ENCODE data around the gene IFITM5.
"Not testable (repeated sequence)": the region's sequence is repeated elsewhere in the genome, so short reads cannot be mapped to it uniquely, and the experiment has no call there.

The IFITM5 gene

DNA sequence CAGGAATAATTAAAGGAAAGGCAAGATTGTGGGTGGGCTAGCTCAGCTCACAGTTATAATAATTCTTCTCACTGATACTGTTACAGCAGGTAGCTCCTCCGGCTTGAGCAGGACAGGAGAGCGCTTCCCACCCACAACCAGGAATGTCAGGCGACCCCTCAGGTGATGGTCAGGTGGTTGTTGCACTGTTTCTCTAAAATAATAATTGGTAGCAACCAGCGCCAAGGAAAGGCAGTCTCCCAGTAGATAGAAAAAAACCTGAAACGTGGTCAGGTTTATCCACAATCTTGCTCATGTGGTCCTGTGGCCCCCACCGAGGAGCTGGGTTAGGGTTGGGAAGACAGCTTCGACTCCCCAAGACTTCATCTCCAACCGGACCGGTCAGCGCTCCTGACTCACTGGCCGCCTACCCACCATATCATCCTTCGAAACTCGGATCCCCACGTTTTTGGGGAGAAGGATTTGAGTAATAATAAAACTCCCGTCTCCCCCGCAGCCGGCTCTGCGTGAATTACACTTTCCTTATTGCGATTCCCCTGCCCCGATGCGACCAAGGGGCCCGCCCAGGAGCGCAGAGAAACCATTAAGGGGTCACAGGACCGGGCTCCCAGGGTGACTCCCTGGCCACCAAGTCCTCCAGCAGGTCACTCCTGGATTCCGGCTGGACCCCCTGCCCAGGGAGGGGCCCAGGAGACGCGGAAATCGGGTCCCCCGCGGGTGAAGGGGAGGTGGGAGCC is 18.5 kb upstream of the IFITM5 start:
- not testable (repeated sequence) for H3K27me3 ChIP-seq (ENCODE audit: low read depth, low read length); H3K79me2 ChIP-seq (ENCODE audit: low read length); H3K9ac ChIP-seq (ENCODE audit: low read length); H2AFZ ChIP-seq (ENCODE audit: low read depth, low read length); H4K20me1 ChIP-seq (ENCODE audit: insufficient read depth, low read length); H3K4me1 ChIP-seq (ENCODE audit: low read length); H3K27ac ChIP-seq (ENCODE audit: low read length); H3K9me3 ChIP-seq (ENCODE audit: insufficient read depth, low read length); H3K36me3 ChIP-seq (replicated peaks; ENCODE audit: low read depth, low read length)
- peak overlapping the region; percentile 32; the same call in 1 of the 2 replicates for H3K4me2 ChIP-seq (ENCODE audit: low read length)
- H3K4me3 ChIP-seq (ENCODE audit: low read length): peak overlapping the region; percentile 47; the same call in 1 of the 2 replicates

DNA sequence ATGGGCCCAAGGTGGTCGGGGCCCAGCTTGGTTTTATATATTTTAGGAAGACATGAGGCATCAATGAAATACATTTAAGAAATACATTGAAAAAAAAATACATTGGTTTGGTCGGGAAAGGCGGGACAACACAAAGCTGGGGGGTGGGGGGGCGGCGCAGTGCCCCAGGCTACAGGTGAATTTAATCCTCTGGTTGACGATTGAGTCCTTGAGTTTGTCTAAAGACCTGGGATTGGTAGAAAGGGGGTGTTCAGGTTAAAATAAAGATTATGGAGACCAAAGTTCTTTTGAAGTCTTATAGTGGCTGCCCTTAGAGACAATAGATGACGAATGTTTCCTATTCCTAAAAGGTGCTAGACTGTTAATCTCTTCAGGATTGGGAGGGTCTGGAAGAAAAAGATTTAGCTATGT is 17.6 kb upstream of the IFITM5 start:
- Histone ChIP-seq H3K4me2 (ENCODE audit: low read length) (no peak overlapping the region), H3K4me3 (ENCODE audit: low read length) (no peak overlapping the region), H3K27me3 (ENCODE audit: low read depth, low read length) (0 out of 2 replicates have a peak, but pooled peaks cover 3% of the 10 kb centered on the region), H3K4me1 (ENCODE audit: low read length) (peaks cover 4% of the 10 kb centered on the region), H3K9me3 (ENCODE audit: insufficient read depth, low read length) (no peaks in the 10 kb centered on the region), H3K79me2 (ENCODE audit: low read length) (no peaks in the 10 kb centered on the region), H3K9ac (ENCODE audit: low read length) (no peak overlapping the region), H3K36me3 (replicated peaks; ENCODE audit: low read depth, low read length) (no peaks in the 10 kb centered on the region), H3K27ac (ENCODE audit: low read length) (no peak overlapping the region), H2AFZ (ENCODE audit: low read depth, low read length) (no peak overlapping the region), H4K20me1 (ENCODE audit: insufficient read depth, low read length) (no peaks in the 10 kb centered on the region)
- TF ChIP-seq CTCF (IDR thresholded peaks at IDR 0.05; ENCODE audit: low read depth, low read length): no peak
- no peak for TF ChIP-seq EZH2phosphoT487 (IDR thresholded peaks at IDR 0.05; ENCODE audit: low read depth)

GRCh38 chr11:316031-316701 is 16.8 kb upstream of the IFITM5 start:
- no peak overlapping the region for H3K9ac ChIP-seq (ENCODE audit: low read length)
- H3K4me3 ChIP-seq (ENCODE audit: low read length): no peak overlapping the region
- 0 out of 2 replicates have a peak, but pooled peaks cover 3% of the 10 kb centered on the region for H3K27me3 ChIP-seq (ENCODE audit: low read depth, low read length)
- no peaks in the 10 kb centered on the region for H3K36me3 ChIP-seq (replicated peaks; ENCODE audit: low read depth, low read length)
- no peaks in the 10 kb centered on the region for H3K79me2 ChIP-seq (ENCODE audit: low read length)
- no peak overlapping the region for H3K4me2 ChIP-seq (ENCODE audit: low read length)
- no peaks in the 10 kb centered on the region for H4K20me1 ChIP-seq (ENCODE audit: insufficient read depth, low read length)
- peaks cover 8% of the 10 kb centered on the region for H3K4me1 ChIP-seq (ENCODE audit: low read length)
- H2AFZ ChIP-seq (ENCODE audit: low read depth, low read length): no peak overlapping the region
- no peaks in the 10 kb centered on the region for H3K9me3 ChIP-seq (ENCODE audit: insufficient read depth, low read length)
- TF ChIP-seq CTCF (IDR thresholded peaks at IDR 0.05; ENCODE audit: low read depth, low read length): no peak
- TF ChIP-seq EZH2phosphoT487 (IDR thresholded peaks at IDR 0.05; ENCODE audit: low read depth): no peak
- H3K27ac ChIP-seq (ENCODE audit: low read length): no peak overlapping the region

DNA sequence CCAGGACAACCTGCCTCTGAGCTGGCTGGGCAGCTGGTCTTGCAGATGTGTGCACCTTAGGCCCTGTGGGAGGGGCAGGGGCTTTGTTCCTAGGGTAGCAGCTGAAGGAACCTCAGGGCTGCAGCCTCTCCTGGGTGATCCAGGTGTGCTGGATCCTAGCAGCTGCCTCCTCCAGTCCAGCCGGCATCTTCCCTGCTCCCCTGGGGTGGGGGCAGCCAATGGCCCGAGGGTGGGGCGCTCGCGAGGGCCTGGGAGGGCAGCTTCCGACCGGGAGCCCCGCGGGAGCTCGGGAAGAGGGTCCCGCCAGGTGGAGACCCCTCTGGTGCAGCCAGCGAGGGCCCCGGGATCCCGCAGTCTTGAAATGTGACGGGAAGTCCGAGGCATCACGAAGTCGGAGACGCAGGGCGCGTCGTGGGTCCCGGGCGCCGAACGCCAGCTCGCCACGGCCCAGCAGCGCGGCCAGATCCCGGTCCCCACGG is 16.2 kb upstream of the IFITM5 start:
- Histone ChIP-seq H2AFZ (ENCODE audit: low read depth, low read length) (no peak overlapping the region), H3K27me3 (ENCODE audit: low read depth, low read length) (0 out of 2 replicates have a peak, but pooled peaks cover 3% of the 10 kb centered on the region), H3K4me3 (ENCODE audit: low read length) (no peak overlapping the region), H3K4me2 (ENCODE audit: low read length) (no peak overlapping the region), H3K27ac (ENCODE audit: low read length) (no peak overlapping the region), H3K79me2 (ENCODE audit: low read length) (no peaks in the 10 kb centered on the region), H3K9ac (ENCODE audit: low read length) (no peak overlapping the region), H4K20me1 (ENCODE audit: insufficient read depth, low read length) (no peaks in the 10 kb centered on the region), H3K4me1 (ENCODE audit: low read length) (peaks cover 8% of the 10 kb centered on the region), H3K36me3 (replicated peaks; ENCODE audit: low read depth, low read length) (no peaks in the 10 kb centered on the region), H3K9me3 (ENCODE audit: insufficient read depth, low read length) (no peaks in the 10 kb centered on the region)
- no peak for TF ChIP-seq EZH2phosphoT487 (IDR thresholded peaks at IDR 0.05; ENCODE audit: low read depth)
- TF ChIP-seq CTCF (IDR thresholded peaks at IDR 0.05; ENCODE audit: low read depth, low read length): no peak
